Chondrocyte (in vitro differentiated cells): Measurements from ENCODE around the gene AOAH. TPM values are rescaled to one million over a fixed set of nuclear protein-coding genes. Genes with fewer than 3 reads are reported as not detected.

Source experiments
- DNase-seq: peaks from one replicate; pipeline ENCODE4 v3.0.0; 2021; ENCODE audit warnings: mixed read lengths, low spot score
- H3K27ac Mint-ChIP-seq: one replicate; pipeline ENCODE4 v1.8.0; 2021; ENCODE audit warnings: mild to moderate bottlenecking, moderate library complexity, mixed read lengths; ENCODE audit not compliant: unreplicated experiment
- H3K27me3 Mint-ChIP-seq: 2 replicates; pipeline ENCODE4 v1.8.0; 2021; ENCODE audit warnings: low read depth, mixed read lengths
- H3K36me3 Mint-ChIP-seq: 2 replicates; pipeline ENCODE4 v1.8.0; 2021; ENCODE audit warnings: low read depth, mixed read lengths
- H3K4me1 Mint-ChIP-seq: 2 replicates; pipeline ENCODE4 v1.8.0; 2021; ENCODE audit warnings: low read depth, mild to moderate bottlenecking, mixed read lengths
- H3K4me3 Mint-ChIP-seq: one replicate; pipeline ENCODE4 v1.8.0; 2021; ENCODE audit warnings: mild to moderate bottlenecking, moderate library complexity, mixed read lengths; ENCODE audit not compliant: unreplicated experiment
- H3K9me3 Mint-ChIP-seq: 2 replicates; pipeline ENCODE4 v1.8.0; 2021; ENCODE audit warnings: low read depth, mixed read lengths
- total RNA-seq: library from RNA; stranded (reverse); gene quantifications from 3 replicates; pipeline ENCODE4 v1.2.1, GENCODE V29; 2021
- TF ChIP-seq, protein P1 (sequence below): fragments of 200-600 bp; sonication (generic); IDR thresholded peaks from 2 replicates; pipeline ENCODE4 v1.5.0; 2021; ENCODE audit warnings: antibody characterized with exemption, mild to moderate bottlenecking, moderate library complexity

Gene AOAH
- total RNA-seq, 1 donor from 2014 or later: not detected

DNA sequence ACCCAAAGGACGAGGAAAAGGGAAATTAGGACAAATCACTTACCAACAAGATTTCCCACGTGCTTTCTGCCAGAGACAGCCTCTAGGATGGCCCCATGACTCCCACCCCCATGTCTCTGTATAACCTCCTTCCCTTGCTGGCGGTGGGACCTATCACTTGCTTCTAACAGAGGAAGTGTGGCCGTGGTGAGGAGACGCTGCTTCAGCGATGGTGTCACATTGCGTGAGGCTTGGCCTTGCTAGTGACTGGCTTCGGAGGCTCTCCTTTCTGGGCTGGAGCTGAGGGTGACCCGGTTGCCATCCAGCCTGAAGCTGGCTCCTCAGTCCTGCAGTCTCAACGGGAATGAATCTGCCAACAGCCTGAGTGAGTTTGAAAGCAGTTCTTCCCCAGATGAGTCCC, 210.9 kb downstream of the AOAH start:
- DNase-seq: no peak
- Mint-ChIP-seq H3K27ac (no peak overlapping the region), H3K36me3 (no peaks in the 10 kb centered on the region), H3K4me1 (peaks cover 4% of the 10 kb centered on the region), H3K27me3 (no peaks in the 10 kb centered on the region), H3K9me3 (no peaks in the 10 kb centered on the region), H3K4me3 (no peak overlapping the region)
- TF ChIP-seq, protein P1, sequence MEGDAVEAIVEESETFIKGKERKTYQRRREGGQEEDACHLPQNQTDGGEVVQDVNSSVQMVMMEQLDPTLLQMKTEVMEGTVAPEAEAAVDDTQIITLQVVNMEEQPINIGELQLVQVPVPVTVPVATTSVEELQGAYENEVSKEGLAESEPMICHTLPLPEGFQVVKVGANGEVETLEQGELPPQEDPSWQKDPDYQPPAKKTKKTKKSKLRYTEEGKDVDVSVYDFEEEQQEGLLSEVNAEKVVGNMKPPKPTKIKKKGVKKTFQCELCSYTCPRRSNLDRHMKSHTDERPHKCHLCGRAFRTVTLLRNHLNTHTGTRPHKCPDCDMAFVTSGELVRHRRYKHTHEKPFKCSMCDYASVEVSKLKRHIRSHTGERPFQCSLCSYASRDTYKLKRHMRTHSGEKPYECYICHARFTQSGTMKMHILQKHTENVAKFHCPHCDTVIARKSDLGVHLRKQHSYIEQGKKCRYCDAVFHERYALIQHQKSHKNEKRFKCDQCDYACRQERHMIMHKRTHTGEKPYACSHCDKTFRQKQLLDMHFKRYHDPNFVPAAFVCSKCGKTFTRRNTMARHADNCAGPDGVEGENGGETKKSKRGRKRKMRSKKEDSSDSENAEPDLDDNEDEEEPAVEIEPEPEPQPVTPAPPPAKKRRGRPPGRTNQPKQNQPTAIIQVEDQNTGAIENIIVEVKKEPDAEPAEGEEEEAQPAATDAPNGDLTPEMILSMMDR: no peak

DNA sequence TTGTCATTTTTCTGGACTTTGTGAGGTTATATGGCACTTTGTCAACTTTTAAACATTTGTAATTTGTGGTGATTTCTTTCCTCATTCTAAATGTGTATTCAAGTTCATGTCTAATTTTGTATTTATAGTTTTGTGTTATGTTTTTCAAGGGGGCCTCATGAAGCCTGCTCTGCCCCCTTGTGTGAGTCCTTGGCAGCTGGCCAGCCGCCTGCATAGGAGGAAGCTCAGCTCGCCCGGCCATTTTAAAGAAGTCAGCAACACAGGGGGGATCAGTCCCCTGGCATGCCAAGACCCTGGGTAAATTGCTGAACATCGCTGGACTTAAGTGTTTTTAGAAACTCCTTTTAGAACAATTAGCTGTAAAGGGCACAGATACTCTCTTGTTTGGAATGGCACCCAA, 211.7 kb downstream of the AOAH start:
- H3K36me3 Mint-ChIP-seq: no peaks in the 10 kb centered on the region
- DNase-seq: no peak
- H3K27me3 Mint-ChIP-seq: no peaks in the 10 kb centered on the region
- no peak overlapping the region for H3K27ac Mint-ChIP-seq
- H3K4me1 Mint-ChIP-seq: peaks cover 4% of the 10 kb centered on the region
- TF ChIP-seq, protein P1: no peak
- H3K9me3 Mint-ChIP-seq: no peaks in the 10 kb centered on the region
- no peak overlapping the region for H3K4me3 Mint-ChIP-seq

DNA sequence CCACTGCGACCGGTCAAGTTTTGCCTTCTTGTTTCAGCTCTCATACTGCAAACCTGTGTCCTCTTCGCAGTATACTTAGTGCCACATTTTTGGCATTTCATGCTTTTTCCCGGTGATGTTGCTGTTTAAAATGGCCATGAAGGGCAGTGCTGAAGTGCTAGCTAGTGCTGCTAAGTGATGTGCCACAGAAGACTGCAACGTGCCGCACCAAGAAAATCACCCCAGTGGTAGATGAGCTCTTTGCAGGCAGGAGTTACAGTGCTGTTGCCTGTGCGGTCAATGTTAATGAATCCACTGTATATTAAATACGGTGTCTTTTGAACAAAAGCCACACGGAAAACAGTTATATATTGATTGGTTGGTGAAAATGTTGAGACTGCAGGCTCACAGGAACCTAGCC, 214.3 kb downstream of the AOAH start:
- H3K4me3 Mint-ChIP-seq: no peak overlapping the region
- no peak overlapping the region for H3K27ac Mint-ChIP-seq
- TF ChIP-seq, protein P1: no peak
- H3K27me3 Mint-ChIP-seq: no peaks in the 10 kb centered on the region
- peaks cover 4% of the 10 kb centered on the region for H3K4me1 Mint-ChIP-seq
- H3K9me3 Mint-ChIP-seq: no peaks in the 10 kb centered on the region
- DNase-seq: no peak
- H3K36me3 Mint-ChIP-seq: no peaks in the 10 kb centered on the region

DNA sequence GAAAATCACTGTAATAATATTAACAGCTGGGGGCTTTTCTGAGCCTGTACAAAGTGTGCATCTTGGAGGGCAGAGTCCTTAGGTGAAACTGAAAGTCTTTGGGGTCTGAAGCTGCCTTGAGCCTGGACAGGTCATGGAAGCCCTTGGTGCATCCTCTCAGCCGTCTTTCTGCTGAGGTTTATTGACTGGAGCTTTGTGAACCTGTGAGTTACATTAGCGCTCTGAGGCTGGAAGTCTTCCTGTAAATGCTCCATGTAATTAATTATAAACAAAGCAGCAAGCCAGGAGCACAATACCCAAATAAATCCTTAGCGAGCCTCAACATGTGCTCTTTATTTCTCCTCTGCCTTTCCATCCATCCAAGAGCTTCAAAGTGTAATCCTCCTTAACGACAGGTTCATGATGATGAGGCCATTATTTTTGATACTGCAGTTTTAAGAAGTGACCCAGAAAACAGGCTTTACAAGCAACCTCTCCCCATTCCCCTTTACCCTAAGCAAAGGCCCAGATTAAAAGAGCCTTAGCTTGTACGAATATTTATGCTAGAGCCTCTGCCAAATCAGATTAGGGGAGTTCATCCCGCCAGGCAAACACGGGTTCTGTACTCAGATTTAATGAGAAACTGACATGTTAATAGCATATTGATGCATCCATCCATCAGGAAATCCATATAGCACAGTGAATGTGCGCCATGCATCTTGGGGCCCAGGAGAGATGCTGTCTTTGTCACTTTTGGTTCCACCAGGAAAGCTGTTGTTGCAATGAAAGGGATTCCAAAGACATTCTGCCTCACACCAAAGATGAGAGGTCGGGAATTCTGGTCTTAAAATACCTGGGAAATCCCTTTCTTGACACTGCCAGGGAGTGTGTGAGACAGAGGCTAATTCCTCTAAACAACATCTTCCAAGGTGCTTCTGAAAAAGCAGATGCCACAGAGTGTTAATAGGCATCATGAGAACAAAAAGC, 216.5 kb downstream of the AOAH start:
- TF ChIP-seq, protein P1: no peak
- Mint-ChIP-seq H3K27me3 (no peaks in the 10 kb centered on the region), H3K27ac (no peak overlapping the region), H3K9me3 (peaks cover 4% of the 10 kb centered on the region), H3K4me3 (no peak overlapping the region), H3K4me1 (peaks cover 3% of the 10 kb centered on the region), H3K36me3 (no peaks in the 10 kb centered on the region)
- DNase-seq: no peak

DNA sequence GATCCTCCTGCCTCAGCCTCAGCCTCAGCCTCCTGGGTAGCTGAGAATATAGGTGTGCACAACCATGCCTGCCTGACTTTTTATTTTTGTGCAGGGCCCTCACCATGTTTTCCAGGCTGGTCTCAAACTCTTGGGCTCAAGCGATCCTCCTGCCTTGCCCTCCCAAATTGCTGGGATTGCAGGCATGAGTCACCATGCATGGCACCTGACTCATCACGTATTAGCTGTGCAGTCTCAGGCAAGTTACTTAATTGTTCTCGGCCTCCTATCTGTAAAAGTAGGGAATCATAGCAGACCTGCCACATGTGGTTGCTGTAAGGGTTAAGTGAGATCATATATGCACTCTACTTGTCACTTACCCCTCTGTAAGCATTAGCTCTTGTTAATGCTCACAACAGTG, 217.5 kb downstream of the AOAH start:
- no peak for DNase-seq
- no peak overlapping the region for H3K27ac Mint-ChIP-seq

More for the DNA sequence above, 217.5 kb downstream of the AOAH start:
- Mint-ChIP-seq H3K36me3 (no peaks in the 10 kb centered on the region), H3K27me3 (no peaks in the 10 kb centered on the region), H3K4me1 (no peaks in the 10 kb centered on the region), H3K4me3 (no peak overlapping the region), H3K9me3 (peaks cover 4% of the 10 kb centered on the region)
- TF ChIP-seq, protein P1: no peak
